Measurements from ENCODE around the gene EHMT1.

DNA sequence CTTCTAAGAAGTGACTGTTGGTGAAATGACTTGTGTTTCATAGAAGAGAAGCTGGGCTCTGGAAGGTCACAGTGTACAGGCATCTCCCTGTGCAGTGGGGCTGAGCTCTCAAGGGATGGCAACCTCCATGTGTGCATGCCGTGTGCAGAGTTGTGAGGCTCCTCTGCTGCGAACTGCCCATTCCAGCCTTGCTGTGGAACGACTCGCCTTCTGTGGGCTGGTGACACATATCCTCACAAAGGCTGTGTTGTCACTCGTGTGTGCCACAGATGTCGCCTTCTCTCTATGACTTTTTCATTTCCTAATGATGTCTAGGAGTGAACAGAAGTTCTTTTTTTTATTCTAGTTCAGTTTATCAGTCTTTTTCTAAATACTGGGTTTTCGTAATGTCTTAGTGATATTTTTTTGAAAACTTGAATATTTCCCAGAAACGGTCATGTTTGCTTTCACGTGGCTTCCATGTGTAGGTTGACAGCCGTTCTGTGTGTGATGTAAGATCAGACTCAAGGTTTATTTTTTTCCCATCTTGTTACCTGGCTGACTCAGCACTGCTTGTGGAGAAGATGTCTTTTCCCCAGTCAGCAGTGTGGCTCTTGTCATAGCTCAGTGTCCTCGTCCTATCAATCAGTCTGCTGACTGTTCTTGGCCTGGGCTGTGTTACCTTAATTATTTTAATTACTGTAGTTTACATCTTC lies 201.5 kb downstream of the EHMT1 start:
- TF ChIP-seq, protein P1, sequence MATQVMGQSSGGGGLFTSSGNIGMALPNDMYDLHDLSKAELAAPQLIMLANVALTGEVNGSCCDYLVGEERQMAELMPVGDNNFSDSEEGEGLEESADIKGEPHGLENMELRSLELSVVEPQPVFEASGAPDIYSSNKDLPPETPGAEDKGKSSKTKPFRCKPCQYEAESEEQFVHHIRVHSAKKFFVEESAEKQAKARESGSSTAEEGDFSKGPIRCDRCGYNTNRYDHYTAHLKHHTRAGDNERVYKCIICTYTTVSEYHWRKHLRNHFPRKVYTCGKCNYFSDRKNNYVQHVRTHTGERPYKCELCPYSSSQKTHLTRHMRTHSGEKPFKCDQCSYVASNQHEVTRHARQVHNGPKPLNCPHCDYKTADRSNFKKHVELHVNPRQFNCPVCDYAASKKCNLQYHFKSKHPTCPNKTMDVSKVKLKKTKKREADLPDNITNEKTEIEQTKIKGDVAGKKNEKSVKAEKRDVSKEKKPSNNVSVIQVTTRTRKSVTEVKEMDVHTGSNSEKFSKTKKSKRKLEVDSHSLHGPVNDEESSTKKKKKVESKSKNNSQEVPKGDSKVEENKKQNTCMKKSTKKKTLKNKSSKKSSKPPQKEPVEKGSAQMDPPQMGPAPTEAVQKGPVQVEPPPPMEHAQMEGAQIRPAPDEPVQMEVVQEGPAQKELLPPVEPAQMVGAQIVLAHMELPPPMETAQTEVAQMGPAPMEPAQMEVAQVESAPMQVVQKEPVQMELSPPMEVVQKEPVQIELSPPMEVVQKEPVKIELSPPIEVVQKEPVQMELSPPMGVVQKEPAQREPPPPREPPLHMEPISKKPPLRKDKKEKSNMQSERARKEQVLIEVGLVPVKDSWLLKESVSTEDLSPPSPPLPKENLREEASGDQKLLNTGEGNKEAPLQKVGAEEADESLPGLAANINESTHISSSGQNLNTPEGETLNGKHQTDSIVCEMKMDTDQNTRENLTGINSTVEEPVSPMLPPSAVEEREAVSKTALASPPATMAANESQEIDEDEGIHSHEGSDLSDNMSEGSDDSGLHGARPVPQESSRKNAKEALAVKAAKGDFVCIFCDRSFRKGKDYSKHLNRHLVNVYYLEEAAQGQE (IDR thresholded peaks at IDR 0.05; ENCODE audit: low read depth), result no peak
- TF ChIP-seq TEAD4 (IDR thresholded peaks at IDR 0.05) (no peak), CREB1 (IDR thresholded peaks at IDR 0.05; ENCODE audit: low read depth) (no peak), EP300 (IDR thresholded peaks at IDR 0.05; ENCODE audit: borderline replicate concordance) (no peak), EGR1 (IDR thresholded peaks at IDR 0.05) (no peak), CEBPB (IDR thresholded peaks at IDR 0.05) (no peak), USF1 (IDR thresholded peaks at IDR 0.05) (no peak), FOXM1 (IDR thresholded peaks at IDR 0.05; ENCODE audit: borderline replicate concordance, low read depth) (no peak), YY1 (IDR thresholded peaks at IDR 0.05; ENCODE audit: low read depth) (no peak), NFIC (IDR thresholded peaks at IDR 0.05) (no peak), TAF1 (IDR thresholded peaks at IDR 0.05; ENCODE audit: low read depth) (no peak), RAD21 (IDR thresholded peaks at IDR 0.05; ENCODE audit: low read depth) (no peak)
- TF ChIP-seq, protein P2, sequence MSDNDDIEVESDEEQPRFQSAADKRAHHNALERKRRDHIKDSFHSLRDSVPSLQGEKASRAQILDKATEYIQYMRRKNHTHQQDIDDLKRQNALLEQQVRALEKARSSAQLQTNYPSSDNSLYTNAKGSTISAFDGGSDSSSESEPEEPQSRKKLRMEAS (IDR thresholded peaks at IDR 0.05), result no peak
